Endothelial cell of umbilical vein (primary cell): ENCODE data around the gene DYRK1A. TPM values are rescaled to one million over a fixed set of nuclear protein-coding genes. Genes with fewer than 3 reads are reported as not detected.

Experiments
- BruUV-seq: library from RNA; stranded (reverse); fragments of 400-500 nt; replicated peaks from 2 replicates; lab custom pipeline; 2021; lab: Mats Ljungman, UMichigan
- CTCF ChIA-PET: fragments of 300-600, 350-600 bp; sonication (Branson Sonifier 250); formaldehyde crosslinking; loops from one replicate; lab custom pipeline; 2021; ENCODE audit warnings: antibody characterized with exemption, inconsistent platforms; lab: Charles Lee
- POLR2A ChIA-PET: fragments of 300-600, 350-600 bp; sonication (Branson Sonifier 250); formaldehyde crosslinking; loops from one replicate; lab custom pipeline; 2021; ENCODE audit warnings: antibody characterized with exemption, inconsistent platforms; lab: Charles Lee
- DNase-seq: peaks from one replicate; pipeline ENCODE4 v3.0.0-alpha.2; 2011; ENCODE audit warnings: low read depth, low spot score
- FAIRE-seq: peaks from 2 replicates; lab custom pipeline; 2011; peaks lifted over from hg19 to GRCh38; lab: Jason Lieb, UNC
- H2AFZ ChIP-seq: 2 replicates; pipeline ENCODE4 v1.6.0; 2012; ENCODE audit warnings: low read depth, low read length, control low read depth, inconsistent platforms
- H3K27ac ChIP-seq: 2 replicates; pipeline ENCODE4 v1.5.1; 2011; ENCODE audit warnings: low read depth, mild to moderate bottlenecking, control low read depth, low read length, moderate library complexity; ENCODE audit not compliant: insufficient read depth
- H3K27me3 ChIP-seq, 2 experiments: 2 replicates each; pipeline versions ENCODE4 v1.6.0 to v1.6.1; 2011; ENCODE audit warnings: low read length in 2 of 2, mixed read lengths in 1 of 2; ENCODE audit not compliant: control insufficient read depth in 2 of 2, insufficient read depth in 2 of 2
- H3K36me3 ChIP-seq, 2 experiments: 2 replicates in 1 of 2; 3 replicates in 1 of 2; pipeline ENCODE4 v1.5.1; 2011; ENCODE audit warnings: low read length in 2 of 2, mild to moderate bottlenecking in 1 of 2, moderate library complexity in 1 of 2; ENCODE audit not compliant: control insufficient read depth in 2 of 2, insufficient read depth in 2 of 2; ENCODE audit errors: extremely low read depth in 1 of 2
- H3K4me1 ChIP-seq: 3 replicates; pipeline ENCODE4 v1.5.1; 2011; ENCODE audit warnings: mild to moderate bottlenecking, low read length; ENCODE audit not compliant: control insufficient read depth, insufficient read depth; ENCODE audit errors: extremely low read depth
- H3K4me2 ChIP-seq: 2 replicates; pipeline ENCODE4 v1.6.1; 2011; ENCODE audit warnings: low read length, control low read depth, mixed read lengths; ENCODE audit not compliant: insufficient read depth
- H3K4me3 ChIP-seq, 3 experiments: fragments of 200-600 bp in 1 of 3; sonication (generic), shearing (Covaris generic) in 1 of 3; replicated peaks in 1 of 3; 2 replicates each; pipeline ENCODE4 v1.5.1; 2011 to 2016; ENCODE audit warnings: control low read depth in 3 of 3, low read length in 3 of 3, mild to moderate bottlenecking in 2 of 3, inconsistent platforms in 1 of 3, low read depth in 1 of 3, moderate library complexity in 1 of 3; ENCODE audit not compliant: insufficient read depth in 1 of 3
- H3K79me2 ChIP-seq: 2 replicates; pipeline ENCODE4 v1.6.0; 2012; ENCODE audit warnings: low read length, inconsistent platforms; ENCODE audit not compliant: control insufficient read depth, insufficient read depth
- H3K9ac ChIP-seq: replicated peaks from 2 replicates; pipeline ENCODE3; 2011; ENCODE audit warnings: low read length, control low read depth; ENCODE audit not compliant: insufficient read depth; ENCODE audit errors: extremely low read depth
- H3K9me1 ChIP-seq: replicated peaks from 3 replicates; pipeline ENCODE4 v1.6.0; 2011; ENCODE audit warnings: mild to moderate bottlenecking, low read length; ENCODE audit not compliant: control insufficient read depth, insufficient read depth; ENCODE audit errors: extremely low read depth
- H3K9me3 ChIP-seq: replicated peaks from 2 replicates; pipeline ENCODE4 v1.5.1; 2012; ENCODE audit warnings: low read length, inconsistent platforms; ENCODE audit not compliant: control insufficient read depth, insufficient read depth
- H4K20me1 ChIP-seq: replicated peaks from 2 replicates; pipeline ENCODE3; 2011; ENCODE audit warnings: mild to moderate bottlenecking, low read length; ENCODE audit not compliant: control insufficient read depth, insufficient read depth; ENCODE audit errors: extremely low read depth
- CTCF ChIP-seq, 2 donors: IDR thresholded peaks; 1 replicate in 1 of 2; 2 replicates in 1 of 2; pipeline ENCODE4 v1.5.1; 2011; ENCODE audit warnings: low read length in 2 of 2, mild to moderate bottlenecking in 2 of 2, moderate library complexity in 2 of 2, control low read depth in 1 of 2, inconsistent platforms in 1 of 2, low read depth in 1 of 2; ENCODE audit not compliant: insufficient read depth in 1 of 2; ENCODE audit errors: extremely low read depth in 1 of 2
- EZH2 ChIP-seq: IDR thresholded peaks from 2 replicates; pipeline ENCODE4 v1.6.1; 2012; ENCODE audit warnings: borderline replicate concordance, low read depth, mild to moderate bottlenecking, moderate library complexity, low read length, inconsistent platforms; ENCODE audit not compliant: severe bottlenecking
- FOS ChIP-seq: IDR thresholded peaks from 2 replicates; pipeline ENCODE4 v1.6.1; 2011; ENCODE audit warnings: mild to moderate bottlenecking, low read length, moderate library complexity, borderline replicate concordance; ENCODE audit not compliant: insufficient read depth
- GATA2 ChIP-seq: IDR thresholded peaks from 2 replicates; pipeline ENCODE4 v1.7.0; 2011; ENCODE audit warnings: low read depth, mild to moderate bottlenecking, moderate library complexity, mixed read lengths, low read length; ENCODE audit not compliant: insufficient read length, insufficient read depth
- JUN ChIP-seq: IDR thresholded peaks from 2 replicates; pipeline ENCODE4 v1.6.1; 2011; ENCODE audit warnings: borderline replicate concordance, low read depth; ENCODE audit not compliant: insufficient read length, insufficient read depth
- MAX ChIP-seq: IDR thresholded peaks from 2 replicates; pipeline ENCODE4 v1.6.1; 2011; ENCODE audit not compliant: insufficient read depth, insufficient read length
- MYC ChIP-seq: IDR thresholded peaks from one replicate; pipeline ENCODE4 v1.6.1; 2011; ENCODE audit warnings: mild to moderate bottlenecking, low read depth, low read length
- POLR2A ChIP-seq: IDR thresholded peaks from 2 replicates; pipeline ENCODE4 v1.6.1; 2012; ENCODE audit warnings: low read depth, mild to moderate bottlenecking, control low read depth, low read length
- POLR2AphosphoS5 ChIP-seq: IDR thresholded peaks from 2 replicates; pipeline ENCODE4 v1.6.1; 2012; ENCODE audit warnings: low read depth, mild to moderate bottlenecking, control low read depth, low read length, moderate library complexity; ENCODE audit not compliant: insufficient read depth
- dilution Hi-C: fragments of 300-500 bp; cut with MboI; formaldehyde crosslinking; loops from one replicate; pipeline ENCODE4 v1.15.0; 2019; ENCODE audit warnings: low sequenced_read_pairs; ENCODE audit not compliant: extremely low pct_ligation_motif_present
- intact Hi-C: fragments of 100-400 bp; cut with micrococcal nuclease; formaldehyde crosslinking; loops from one replicate; pipeline ENCODE4 v1.10.0; 2022
- polyA plus RNA-seq, 4 experiments: library from polyadenylated mRNA; depleted of rRNA in 3 of 4; stranded (reverse) in 3 of 4; unstranded in 1 of 4; fragments of >200 nt; gene quantifications; 2 replicates each; pipeline versions ENCODE4 v1.2.1 to v1.2.3, GENCODE V29; 2011 to 2012; ENCODE audit warnings: missing spikeins in 1 of 4
- total RNA-seq: library from RNA; stranded (reverse); gene quantifications from 2 replicates; pipeline ENCODE4 v1.2.3, GENCODE V29; 2021

DYRK1A gene
- total and polyA plus RNA-seq, 2 donors (not counting 3 experiments of a cell fraction or from before 2014, with no cell fraction given), result 51.8 to 53.7 TPM

- Histone ChIP-seq H2AFZ (peak overlapping the region; percentile 26), H3K27me3 (no peaks in the 10 kb centered on the region), H3K4me1 (peaks cover 20% of the 10 kb centered on the region), H3K9ac (peak overlapping the region; percentile 6), H3K4me2 (peak overlapping the region; percentile 7), H3K27ac (peak overlapping the region; percentile 86), H3K79me2 (no peaks in the 10 kb centered on the region), H3K36me3 (no peaks in the 10 kb centered on the region), H3K9me1 (no peaks in the 10 kb centered on the region), H3K9me3 (no peaks in the 10 kb centered on the region), H3K4me3 (no peak overlapping the region), H4K20me1 (no peaks in the 10 kb centered on the region)
- dilution Hi-C loops, result no loop called here
- no TSS peak for BruUV-seq
- FAIRE-seq (no peak), DNase-seq (peak; percentile 75)
- TF ChIP-seq JUN (peak; percentile 21), POLR2AphosphoS5 (no peak)
- intact Hi-C loops, result loop anchor here (1.0 to 2.0 kb wide), 4 partner anchors 9 to 137 kb away; partner anchors contain the start of genes DYRK1A and VPS26C
- ChIA-PET POLR2A (interaction anchor here (1.8 kb wide), 1 partner anchor 90 kb away, joined by 16 read pairs; the partner anchor contains the start of gene VPS26C), CTCF (interaction anchor here (0.6 to 2.3 kb wide), 5 partner anchors 10 to 90 kb away, joined by 3 to 5 read pairs (median 4); no protein-coding TSS in a partner anchor)
These were observed 8.9 kb upstream of the DYRK1A start for GRCh38 chr21:37357691-37358090.

- Histone ChIP-seq H3K9me1 (no peaks in the 10 kb centered on the region), H3K36me3 (no peaks in the 10 kb centered on the region), H3K79me2 (no peaks in the 10 kb centered on the region), H3K27me3 (no peaks in the 10 kb centered on the region), H3K4me1 (peaks cover 20% of the 10 kb centered on the region), H2AFZ (peak overlapping the region; percentile 26), H3K27ac (peak overlapping the region; percentile 86), H3K9me3 (no peaks in the 10 kb centered on the region), H4K20me1 (no peaks in the 10 kb centered on the region), H3K4me3 (no peak overlapping the region), H3K9ac (peak overlapping the region; percentile 58), H3K4me2 (peak overlapping the region; percentile 25)
- ChIA-PET POLR2A (interaction anchor here (1.8 kb wide), 1 partner anchor 91 kb away, joined by 16 read pairs; the partner anchor contains the start of gene VPS26C), CTCF (interaction anchor here (0.7 to 2.3 kb wide), 7 partner anchors 10 to 138 kb away, joined by 3 to 5 read pairs (median 4); no protein-coding TSS in a partner anchor)
- DNase-seq (peak; percentile 97), FAIRE-seq (peak; percentile 96)
- dilution Hi-C loops, result no loop called here
- intact Hi-C loops, result loop anchor here (1.0 to 2.0 kb wide), 4 partner anchors 8 to 138 kb away; partner anchors contain the start of genes DYRK1A and VPS26C
- no peak for TF ChIP-seq MYC
- peak; percentile 82 for TF ChIP-seq GATA2
- TF ChIP-seq POLR2A, result peak; percentile 82
- TF ChIP-seq CTCF (IDR thresholded peaks at IDR 0.05; ENCODE audit: extremely low read depth in 1 of 2, insufficient read depth in 1 of 2, low read depth in 1 of 2, low read length in 2 of 2), result no peak
- peak; percentile 23 for TF ChIP-seq MAX
- no peak for TF ChIP-seq FOS
- peak; percentile 53 for TF ChIP-seq JUN
- no peak for TF ChIP-seq EZH2
- peak; percentile 92 for TF ChIP-seq POLR2AphosphoS5
- BruUV-seq, result no TSS peak
These were observed 8.2 kb upstream of the DYRK1A start for GRCh38 chr21:37358397-37358796.
